Measurements from ENCODE around the gene MMP14.

Gene MMP14

DNA sequence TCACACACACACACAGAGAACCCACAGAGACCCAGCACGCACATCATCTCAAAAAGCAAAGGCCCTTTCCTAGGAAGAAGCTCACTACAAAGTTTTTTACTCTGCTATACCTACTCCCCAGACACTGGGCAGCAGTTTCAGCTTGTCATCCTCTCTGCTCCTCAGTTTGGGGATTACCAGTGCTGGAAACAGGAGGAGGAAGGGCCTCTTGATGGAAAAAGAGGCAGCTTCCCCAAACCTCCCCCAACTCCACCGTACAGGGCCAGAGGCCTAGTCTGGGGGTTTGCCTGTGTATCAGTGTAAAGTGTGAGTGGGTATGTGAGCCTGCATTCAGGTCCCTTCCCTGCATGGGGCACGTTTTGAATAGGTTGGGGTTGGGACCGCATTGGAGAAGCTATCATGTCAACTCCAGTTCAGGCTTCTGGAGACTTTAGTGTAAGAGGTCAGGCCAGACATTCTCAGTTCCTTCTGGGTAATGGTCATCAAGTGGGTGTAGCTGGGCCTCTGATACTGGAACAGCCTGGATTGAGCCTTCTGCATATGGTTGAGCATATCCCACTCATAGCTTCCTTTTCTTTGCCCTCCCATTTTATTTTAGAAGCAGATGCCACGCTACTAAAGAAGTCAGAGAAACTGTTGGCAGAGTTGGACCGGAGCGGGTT lies 47.8 kb downstream of the MMP14 start:
- no peak for FAIRE-seq
- no peak for DNase-seq (ENCODE audit: low spot score)

DNA sequence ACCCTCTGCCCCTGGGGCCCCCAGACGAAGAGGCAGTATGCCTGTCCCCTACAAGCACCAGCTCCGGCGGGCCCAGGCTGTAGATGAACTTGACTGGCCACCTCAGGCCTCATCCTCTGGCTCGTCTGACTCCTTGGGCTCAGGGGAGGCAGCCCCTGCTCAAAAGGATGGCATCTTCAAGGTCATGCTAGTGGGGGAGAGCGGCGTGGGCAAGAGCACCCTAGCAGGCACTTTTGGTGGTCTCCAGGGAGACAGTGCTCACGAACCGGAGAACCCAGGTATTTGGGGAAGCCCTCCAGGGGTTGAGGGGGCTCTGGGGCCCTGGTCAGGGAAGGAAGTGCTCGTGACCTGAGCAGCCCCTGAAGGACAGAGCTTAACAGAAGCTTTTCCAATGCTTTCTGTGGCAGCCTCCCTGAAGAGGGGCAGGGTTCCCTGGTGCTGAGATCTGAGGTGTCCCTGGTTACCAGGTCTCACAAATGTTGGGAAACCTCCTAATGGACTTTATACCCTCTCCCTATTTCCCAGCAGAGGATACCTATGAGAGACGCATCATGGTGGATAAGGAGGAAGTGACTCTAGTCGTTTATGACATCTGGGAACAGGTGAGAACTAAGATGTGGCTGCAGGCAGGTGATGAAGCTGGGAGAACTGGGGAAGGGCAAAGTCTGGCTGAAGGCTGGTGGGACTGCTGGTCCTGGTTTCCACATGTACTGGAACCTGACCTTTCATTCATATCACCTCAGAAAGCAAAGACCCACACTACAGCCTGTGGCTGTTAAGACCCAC lies 48.5 kb downstream of the MMP14 start:
- no peak for FAIRE-seq
- no peak for DNase-seq (ENCODE audit: low spot score)

DNA sequence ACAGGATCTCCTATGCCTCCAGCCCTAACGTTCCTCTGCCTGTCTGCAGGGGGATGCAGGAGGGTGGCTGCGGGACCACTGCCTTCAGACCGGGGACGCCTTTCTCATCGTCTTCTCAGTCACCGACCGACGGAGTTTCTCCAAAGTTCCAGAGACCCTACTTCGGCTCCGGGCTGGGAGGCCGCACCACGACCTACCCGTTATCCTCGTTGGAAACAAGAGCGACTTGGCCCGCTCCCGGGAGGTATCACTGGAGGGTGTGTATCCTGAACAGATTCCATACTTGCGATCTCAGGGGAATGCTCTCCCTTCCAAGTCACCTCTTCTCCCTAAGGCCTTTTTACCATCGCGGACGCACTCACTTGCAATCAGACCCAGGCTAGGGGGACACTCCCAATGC lies 49.6 kb downstream of the MMP14 start:
- no peak for FAIRE-seq
- no peak for DNase-seq (ENCODE audit: low spot score)

DNA sequence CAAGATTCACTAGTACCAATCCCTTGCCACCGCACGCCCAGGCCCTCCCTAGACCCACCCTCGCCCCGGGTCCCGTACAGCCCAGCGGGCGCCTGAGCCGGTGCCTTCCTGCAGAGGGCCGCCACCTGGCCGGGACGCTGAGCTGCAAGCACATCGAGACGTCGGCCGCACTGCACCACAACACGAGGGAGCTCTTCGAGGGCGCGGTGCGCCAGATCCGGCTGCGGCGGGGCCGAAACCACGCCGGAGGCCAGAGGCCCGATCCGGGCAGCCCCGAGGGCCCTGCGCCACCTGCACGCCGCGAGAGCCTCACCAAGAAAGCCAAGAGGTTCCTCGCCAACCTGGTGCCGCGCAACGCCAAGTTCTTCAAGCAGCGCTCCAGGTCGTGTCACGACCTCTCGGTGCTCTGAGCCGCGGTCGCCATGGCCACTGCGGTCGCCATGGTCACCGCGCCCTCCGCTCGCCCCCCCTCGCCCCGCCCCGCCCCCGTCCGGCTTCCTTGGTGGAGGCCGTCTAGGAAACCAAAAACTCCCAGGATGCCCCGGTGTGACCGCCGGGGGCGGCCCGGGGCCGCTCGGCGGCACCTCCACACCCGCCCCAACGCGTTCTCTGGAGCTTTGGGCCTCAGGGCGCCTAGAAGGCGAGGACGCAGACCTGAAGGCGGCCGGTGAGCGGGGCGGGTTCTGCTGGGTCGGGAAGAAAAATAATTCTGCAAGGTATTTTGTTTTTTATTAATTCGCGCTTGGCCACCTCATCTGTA lies 50.3 kb downstream of the MMP14 start:
- FAIRE-seq: no peak
- peak; percentile 31 for DNase-seq (ENCODE audit: low spot score)

DNA sequence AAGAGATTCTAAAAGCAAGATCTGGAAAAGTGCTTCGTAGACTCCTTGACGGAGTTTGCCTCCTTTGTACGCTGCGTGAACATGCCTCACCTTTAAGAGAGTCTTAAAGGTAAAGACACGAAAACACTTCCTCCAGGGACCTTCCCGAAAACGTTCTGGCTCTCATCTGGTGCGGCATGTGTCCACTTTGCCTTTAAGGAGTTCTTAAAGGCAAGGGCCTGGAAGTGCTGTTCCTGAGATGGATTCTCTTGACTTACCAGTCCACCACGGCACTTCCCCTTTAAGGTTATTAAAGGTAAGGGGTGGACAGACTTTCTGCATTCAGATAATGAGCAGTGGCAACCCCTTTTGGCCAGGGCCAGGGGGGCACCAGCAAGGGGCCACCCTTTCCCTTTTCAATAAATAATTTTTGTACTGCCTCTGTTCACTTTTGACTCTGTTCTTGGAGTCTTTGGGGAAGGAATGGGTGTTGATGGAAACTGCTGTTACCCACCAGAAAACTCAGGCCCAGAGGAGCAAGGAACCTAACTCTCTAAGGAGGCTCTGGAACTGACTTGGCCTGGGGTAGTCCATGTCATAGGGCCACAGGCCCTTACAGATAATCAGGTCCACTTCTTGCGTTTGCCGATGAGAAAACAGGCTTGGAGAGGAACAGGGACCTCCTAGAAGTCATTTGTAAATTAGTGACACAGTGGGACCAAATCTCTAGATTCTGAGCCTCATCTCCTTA lies 51.0 kb downstream of the MMP14 start:
- peak; percentile 55 for FAIRE-seq
- DNase-seq (ENCODE audit: low spot score): peak; percentile 81

DNA sequence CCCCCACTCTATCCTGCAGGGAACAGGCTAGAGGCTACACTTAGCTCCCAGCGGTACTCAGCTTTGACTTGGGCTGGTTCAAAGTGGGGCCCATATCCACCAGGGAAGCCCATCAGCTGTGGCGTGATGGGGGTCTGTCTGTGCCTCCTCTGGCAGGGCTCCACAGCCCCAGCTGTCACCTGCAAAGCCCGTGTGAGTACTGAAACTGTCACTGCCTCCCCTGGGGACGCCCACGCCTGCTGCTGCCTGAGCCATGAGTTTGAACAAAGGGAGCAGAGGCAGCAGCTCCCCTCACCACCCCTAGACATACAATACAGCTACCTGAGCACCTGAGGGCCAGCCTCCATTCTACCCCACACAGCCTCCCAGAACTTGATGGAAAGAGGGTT lies 51.6 kb downstream of the MMP14 start:
- no peak for DNase-seq (ENCODE audit: low spot score)

DNA sequence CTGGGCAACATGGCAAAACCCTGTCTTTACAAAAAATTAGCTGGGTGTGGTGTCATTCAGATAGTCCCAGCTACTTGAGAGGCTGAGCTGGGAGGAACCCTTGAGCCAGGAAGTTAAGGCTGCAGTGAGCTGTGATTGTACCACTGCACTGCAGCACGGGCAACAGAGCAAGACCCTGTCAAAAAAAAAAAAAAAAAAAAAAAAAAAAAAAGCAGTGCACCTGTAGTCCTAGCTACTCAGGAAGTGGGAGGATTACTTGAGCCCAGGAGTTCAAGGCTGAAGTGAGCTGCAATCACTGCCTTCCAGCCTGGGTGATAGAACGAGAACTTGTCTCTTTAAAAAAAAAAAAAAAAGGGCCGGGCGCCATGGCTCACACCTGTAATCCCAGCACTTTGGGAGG lies 52.3 kb downstream of the MMP14 start:
- FAIRE-seq (no peak), DNase-seq (ENCODE audit: low spot score) (no peak)

More for the DNA sequence above, 51.6 kb downstream of the MMP14 start:
- FAIRE-seq: no peak

DNA sequence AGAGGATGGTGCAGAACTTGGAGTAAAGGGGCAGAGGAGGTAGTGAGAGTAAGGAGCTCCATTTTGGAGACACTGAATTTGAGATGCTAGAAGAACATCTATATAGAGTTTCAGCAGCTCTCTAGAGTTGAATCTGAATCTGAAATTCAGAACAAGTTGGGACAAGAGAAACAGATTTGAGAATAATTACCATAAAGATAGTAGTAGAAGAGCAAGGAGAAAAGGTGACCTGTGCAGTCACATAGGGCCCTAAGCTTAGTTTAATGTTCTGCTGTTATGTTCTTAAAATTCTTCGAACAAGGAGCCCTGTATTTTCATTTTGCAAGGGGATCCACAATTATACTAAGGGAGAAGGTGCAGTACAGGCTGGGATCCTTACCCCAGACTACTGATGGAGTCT lies 54.0 kb downstream of the MMP14 start:
- DNase-seq (ENCODE audit: low spot score) (no peak), FAIRE-seq (no peak)

DNA sequence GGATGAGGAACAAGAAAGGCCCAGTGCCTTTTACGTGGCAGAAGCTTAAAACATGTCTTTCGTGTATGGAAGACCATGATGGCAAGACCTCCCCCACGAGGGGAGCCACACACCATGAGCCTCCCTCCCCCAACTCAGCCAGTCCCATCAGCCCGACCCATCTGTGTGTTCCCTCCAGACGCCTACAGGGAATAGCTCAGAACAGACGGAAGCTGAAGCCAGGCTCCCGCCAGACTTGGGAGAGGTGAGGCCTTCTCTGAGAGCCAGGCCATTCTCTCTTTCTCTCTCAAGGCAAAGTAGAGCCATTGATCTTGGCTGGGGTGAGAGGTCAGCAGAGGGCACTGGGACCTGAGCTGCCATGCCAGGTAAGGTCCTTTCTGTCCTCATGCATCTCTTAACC lies 56.1 kb downstream of the MMP14 start:
- no peak for FAIRE-seq
- DNase-seq (ENCODE audit: low spot score): no peak

DNA sequence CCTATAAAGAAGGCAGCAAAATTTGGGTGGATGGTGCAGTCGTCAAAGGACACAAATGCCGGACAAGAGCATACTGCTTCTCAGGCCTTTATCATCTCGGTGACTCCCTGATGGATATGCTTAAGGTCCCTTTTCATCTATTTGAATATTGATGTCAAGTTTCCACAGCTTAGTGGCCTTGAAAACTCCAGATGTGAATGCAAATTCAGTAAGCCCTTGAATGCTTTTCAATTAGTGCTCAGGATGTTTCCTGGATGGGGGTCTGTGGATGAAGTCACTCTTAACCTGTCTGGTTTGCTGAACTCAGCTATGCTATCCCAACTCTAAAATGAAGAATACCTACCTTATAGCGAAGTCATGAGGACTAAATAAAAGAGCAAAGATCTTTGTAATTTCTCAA lies 57.3 kb downstream of the MMP14 start:
- FAIRE-seq (no peak), DNase-seq (ENCODE audit: low spot score) (no peak)

DNA sequence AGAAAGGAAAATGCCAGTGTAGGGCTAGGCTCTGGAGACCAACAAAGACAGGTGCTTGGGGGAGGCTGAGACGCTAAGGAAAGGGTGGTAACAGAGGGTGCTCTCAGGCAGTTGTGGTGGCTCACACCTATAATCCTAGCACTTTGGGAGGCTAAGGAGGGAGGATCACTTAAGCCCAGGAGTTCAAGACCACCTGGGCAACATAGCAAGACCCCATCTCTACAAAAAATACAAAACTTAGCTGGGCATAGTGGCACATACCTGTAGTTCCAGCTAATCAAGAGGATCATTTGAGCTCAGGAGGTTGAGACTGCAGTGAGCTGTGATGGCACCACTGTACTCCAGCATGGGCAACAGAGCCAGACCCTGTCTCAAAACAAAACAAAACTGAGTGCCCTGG lies 59.0 kb downstream of the MMP14 start:
- FAIRE-seq (no peak), DNase-seq (ENCODE audit: low spot score) (no peak)

DNA sequence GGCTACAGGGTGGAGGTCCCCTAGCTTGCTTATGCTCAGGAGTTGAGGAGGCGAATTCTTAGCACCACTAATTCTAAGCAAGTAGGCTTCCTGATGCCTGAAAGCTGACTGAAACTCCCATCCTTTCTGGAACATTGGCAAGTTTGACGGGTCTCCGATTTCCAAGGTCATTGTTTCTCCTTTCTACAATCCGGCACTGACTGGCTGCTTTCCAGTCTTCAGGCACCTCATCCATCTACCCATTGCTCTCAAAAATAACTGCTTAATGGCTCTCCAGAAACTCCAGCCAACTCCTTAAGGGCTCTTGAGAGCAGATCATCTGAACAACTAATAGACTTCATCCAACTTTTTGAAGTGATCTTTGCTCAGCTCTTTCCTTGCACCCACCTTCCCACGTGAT lies 60.0 kb downstream of the MMP14 start:
- DNase-seq (ENCODE audit: low spot score): no peak
- FAIRE-seq: no peak

DNA sequence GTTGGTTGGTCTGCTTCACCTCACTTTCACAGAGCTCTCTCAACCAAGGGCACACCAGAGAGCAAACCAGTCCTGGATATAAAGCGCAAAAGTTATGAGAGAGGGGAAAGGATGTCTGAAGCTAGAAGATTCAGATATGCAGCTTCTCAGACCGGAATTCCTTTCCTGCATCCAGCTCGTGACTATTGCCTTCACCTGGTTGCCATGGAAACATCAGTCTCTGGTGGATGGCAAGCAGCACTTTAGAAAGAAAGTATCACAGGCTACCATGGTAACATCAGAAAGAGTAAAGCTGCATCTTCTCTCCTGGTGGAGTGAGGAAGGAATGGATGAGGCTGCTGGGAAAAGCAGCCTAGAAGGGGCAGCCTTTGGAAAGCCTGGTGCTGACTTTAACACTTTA lies 60.4 kb downstream of the MMP14 start:
- no peak for DNase-seq (ENCODE audit: low spot score)
- FAIRE-seq: no peak

DNA sequence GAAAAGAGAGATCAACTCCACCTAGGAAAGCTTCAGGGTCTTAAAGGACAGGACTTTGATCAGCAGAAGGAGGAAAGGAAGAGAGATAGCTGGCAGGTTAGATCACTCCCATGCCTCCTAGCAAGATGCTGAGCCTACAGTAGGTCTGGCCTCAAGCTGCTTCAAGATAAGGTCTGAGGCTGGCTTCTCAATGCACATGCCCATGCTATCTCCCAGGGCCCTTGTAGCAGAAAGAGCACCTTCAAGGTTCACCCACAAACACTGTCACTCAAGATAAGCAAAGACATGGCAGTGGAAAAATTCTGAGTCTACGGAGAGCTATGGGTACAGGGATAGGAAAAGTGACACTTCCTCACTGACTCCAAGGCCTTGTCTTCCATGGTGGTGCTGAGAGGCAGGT lies 61.0 kb downstream of the MMP14 start:
- FAIRE-seq: no peak
- no peak for DNase-seq (ENCODE audit: low spot score)

Data from RCC 7860 (cell line).